HG03460 (cell line): ENCODE results near the gene ANP32E.
"Not testable (repeated sequence)": the region's sequence is repeated elsewhere in the genome, so short reads cannot be mapped to it uniquely, and the experiment has no call there.

Experiments used
- ATAC-seq: cut with Tn5 transposase; IDR thresholded peaks from one replicate; pipeline ENCODE4 v1.9.1; 2021; ENCODE audit not compliant: unreplicated experiment

Gene ANP32E

DNA sequence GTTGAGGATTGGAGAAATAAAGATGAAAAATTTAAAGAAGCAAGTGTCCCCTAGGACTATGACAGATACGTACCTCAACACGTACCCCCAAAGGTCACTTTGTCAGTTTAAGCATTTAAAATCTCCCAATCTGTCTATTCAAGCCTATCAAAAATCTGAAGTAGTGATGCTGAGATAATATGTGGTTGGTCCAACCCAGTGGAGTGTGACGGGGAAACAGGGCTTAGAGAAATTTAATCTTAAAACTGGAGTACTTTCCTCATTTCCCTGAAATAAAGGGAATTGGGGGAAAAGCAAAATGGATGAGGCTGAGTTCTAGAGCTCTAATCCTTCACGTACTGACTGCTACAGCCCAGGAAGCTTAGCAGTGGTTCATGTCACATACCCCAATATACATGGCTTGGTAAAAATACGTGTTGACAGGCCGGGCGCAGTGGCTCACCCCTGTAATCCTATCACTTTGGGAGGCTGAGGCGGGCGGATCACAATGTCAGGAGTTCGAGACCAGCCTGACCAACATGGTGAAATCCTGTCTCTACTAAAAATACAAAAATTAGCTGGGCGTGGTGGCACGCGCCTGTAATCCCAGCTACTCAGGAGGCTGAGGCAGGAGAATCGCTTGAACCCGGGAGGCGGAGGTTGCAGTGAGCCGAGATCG is 21.7 kb downstream of the ANP32E start:
- ATAC-seq, result not testable (repeated sequence)

DNA sequence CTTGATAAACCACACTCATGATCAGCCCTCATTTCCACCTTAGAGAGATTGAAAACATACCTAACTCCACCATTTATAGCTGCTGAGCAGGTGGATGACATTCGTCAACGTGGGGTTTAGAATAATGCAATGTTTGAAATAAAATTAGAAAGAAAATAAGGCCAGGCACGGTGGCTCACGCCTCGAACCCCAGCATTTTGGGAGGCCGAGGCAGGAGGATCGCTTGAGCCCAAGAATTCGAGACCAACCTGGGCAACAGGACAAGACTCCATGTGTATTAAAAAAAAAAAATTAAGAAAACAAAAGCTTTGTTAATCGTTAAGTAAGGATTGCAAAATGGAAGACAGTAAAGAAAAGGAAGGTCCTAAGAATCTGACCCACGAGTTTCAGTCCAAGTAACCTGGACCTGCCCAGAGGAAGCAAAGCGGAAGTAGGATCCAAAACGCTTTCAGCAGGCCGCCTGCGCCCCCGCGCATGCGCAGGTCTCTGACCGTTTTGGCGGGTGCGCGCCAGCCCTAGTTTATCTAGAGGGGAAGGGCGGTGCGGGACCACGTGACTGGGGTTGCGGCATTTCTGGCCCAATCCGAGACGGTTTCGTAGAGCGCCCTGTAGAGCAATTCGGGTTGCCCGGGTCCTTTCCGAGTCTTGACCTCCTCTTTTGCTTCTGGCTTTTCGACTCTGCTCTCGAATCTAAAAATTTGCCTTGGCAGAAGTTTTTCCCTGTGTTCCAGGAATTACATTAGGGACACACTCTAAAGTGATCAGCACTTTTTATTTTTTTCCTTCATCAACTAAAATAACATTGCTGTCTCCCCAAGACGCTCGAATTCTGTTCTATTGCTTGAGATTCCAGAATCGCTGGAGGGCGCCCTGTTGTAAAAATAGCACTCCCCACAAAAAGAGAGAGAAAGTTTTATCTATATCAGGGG is 22.5 kb downstream of the ANP32E start:
- ATAC-seq, result peak; percentile 87

DNA sequence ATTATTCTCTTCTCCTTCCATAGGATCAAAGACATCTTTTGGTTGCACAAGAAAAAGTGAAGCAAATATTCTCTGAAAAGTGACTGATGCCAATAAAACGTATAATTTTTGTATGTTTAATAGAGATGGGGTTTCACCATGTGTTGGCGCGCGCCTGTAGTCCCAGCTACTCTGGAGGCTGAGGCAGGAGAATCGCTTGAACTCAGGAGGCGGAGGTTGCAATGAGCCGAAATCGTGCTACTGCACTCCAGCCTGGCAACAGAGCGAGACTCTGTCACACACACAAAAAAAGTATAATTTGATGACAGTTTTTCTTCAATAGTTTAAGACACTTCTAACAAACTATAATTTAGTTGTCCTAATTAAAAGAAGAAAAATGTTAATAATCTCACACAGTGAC is 23.8 kb downstream of the ANP32E start:
- ATAC-seq, result no peak

DNA sequence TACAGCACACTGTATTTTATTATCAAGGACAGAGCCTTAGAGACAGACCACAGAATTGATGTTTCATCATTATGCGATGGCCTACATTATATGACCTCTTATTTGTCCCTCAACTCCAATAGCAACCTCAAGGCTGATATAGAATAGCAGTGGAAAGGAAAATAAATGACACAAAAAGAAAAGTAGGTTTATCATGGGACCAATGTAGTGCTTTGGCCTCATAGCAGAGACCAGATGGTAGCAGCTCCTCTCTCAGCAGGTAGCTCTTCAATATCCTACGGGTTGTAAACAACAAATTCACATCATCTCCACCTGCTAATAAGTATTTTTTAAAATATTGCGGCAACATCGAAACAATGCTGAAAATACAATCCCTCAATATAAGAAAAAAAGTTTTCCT is 25.2 kb downstream of the ANP32E start:
- ATAC-seq, result no peak

DNA sequence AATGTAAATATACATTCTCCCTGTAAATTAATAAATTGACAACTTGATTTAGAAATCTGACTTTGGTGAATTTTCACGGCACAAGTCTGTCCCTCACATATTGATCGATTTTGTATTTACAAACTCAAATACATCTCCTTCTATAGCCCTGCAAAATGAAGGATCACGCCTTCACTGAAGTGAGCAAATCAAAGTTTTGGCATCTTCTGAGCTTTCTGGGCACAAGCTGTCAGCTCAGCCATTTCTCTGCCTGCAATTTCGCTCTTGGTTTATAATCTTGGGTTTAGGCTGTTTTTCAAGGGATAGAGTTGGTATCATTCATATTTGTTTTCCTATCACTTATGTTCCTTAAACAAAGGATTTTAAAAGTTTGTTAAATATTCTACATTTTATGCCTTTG is 25.8 kb downstream of the ANP32E start:
- ATAC-seq, result no peak

DNA sequence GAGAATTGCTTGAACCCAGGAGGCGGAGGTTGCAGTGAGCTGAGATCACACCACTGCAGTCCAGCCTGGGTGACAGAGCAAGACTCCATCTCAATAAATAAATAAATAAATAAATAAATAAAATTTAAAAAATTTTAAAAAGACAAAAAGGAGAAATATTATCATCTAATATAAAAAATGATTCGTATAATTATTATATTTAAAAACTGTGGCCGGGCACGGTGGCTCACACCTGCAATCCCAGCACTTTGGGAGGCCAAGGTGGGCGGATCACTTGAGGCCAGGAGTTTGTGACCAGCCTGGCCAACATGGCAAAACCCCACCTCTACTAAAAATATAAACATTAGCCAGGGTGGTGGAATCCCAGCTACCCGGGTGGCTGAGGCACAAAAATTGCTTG is 27.5 kb downstream of the ANP32E start:
- ATAC-seq, result not testable (repeated sequence)

DNA sequence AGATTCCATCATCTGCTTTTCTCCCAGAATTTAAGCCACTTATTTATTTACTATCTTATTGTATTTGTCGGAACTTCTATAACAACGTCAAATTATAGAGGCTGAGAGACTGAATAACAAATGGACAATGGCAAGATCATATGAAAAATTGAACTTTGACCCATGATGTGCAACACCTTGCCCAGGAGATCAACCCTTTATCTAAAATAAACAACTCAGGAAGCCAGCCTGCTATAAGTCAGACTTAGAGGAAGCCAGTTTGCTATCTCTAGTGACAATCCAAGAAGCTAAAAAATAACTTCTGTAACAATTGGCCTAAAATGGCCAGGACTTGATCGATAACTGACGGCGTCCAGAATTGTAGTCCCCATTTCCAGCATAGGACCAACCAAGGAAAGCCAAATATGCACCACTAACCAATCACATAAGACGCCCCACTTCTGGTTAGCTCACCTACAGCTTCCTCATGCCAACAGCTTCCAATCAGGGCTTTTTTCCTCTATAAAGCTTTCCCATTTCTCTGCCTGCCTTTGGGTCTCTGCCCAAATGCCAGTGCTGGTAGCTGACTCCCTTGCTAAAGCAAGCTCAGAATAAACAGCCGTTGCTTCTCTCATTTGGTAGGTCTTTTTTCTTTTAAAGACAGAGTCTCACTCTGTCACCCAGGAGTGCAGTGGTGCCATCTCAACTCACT is 28.5 kb downstream of the ANP32E start:
- no peak for ATAC-seq

DNA sequence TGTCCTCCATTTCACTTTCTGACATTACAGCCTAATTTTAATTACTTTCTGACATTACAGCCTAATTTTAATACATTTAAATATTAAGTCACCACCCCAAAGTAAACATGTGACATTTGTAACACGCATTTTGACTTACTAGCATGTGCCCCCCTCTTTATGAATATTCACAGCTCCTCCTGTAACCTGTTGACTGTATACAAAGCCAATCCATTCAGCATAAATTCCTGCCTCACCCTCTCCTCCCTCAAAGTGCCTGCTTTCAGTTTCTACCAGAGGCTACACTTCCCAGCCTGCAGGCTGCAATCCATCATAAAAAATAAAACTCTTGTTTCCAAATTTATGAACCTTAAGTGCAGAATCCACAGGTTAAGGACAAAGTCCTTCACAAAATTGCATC is 39.5 kb downstream of the ANP32E start:
- no peak for ATAC-seq

DNA sequence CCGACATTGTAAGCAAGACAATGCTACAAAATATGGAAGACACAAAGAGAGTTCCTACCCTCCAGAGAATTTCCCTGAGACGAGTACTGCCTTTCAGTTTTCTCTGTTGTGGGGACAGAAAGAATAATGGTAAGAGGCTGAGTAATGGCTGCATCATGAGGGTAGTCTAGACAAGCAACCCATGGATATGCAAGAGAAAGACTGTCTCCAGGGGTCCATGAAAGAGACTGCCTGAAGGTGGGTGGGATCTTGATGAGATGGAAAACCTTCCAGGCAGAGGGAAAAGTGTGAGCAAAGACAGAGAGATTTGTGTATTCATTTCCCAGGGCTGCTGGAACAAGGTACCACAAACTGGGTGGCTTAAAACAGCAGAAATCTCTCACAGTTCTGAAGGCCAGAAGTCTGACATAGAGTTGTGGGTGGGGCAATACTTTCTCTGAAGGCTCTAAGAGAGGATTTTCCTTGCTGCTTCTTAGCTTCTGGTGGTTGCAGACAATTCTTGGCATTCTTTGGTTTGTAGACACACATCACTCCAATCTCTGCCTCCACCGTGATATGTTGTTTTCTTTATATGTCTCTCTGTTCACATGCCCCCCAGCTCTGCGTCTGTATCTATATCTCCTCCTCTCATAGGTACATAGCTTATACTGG is 41.4 kb downstream of the ANP32E start:
- no peak for ATAC-seq

DNA sequence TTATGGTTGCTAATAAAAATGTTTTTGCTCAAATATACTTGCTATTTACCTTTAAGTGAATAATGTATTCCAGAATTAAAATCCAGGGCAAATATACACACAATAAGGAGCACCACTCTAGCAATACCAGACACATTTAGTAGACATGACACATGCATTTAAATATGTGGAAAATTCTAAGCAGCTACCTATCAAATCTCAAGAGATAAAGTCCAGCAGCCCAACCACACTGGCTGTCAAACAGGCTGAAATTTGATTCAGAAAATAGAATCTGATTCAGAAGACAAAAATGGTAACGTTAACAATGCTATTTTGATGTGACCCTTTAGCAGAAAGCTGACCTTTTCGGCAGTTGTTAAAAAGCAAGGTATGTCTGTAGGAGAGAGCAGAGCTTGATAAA is 43.9 kb downstream of the ANP32E start:
- no peak for ATAC-seq

DNA sequence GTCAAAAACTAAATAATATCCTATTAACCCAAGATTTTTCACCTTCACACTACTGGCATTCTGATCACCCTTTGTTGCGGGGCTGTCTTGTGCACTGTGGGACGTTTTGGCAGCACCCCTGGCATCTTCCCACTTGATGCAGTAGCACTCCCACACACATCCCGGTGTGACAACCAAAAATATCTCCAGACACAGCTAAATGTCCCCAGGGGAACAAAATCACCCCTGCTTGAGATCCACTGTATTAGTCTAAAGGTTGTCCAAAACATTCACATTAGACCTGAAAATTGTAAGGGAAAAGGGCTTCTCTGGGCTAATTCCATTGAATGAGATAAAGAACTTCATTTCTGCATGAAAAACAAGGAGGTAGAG is 48.4 kb downstream of the ANP32E start:
- no peak for ATAC-seq

DNA sequence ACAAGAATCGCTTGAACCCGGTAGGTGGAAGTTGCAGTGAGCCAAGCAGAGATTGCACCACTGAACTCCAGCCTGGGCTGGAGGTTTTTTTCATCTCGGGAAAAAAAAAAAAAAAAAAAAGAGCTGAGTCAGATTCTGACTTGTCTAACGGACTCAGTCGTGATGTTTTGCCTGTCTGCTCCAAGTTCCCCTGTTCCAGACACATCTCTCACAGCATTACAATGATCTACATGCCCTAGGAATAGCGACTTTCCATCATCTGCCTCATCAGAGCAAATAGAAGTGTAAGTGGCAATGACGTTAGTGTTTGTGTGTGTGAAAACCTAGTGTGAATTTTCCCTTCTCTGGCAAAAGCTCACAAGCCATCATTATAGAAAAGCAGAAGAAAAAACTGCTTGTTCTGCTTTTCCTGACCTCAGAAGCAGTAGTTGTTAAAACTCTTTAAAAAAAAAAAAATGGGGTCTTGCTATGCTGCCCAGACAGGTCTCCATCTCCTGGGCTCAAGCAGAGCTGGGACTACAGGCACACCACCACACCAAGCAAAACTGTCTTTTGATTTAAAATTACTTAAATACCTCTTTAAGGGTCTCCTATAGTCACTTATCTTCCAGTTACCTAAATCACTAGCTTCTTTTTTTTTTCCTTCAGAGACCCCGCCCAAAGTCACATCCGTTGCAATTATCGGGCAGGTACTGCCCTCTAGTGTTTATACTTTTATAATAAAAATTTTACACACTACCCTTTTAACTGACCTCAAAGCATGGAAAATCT is 48.9 kb downstream of the ANP32E start:
- ATAC-seq, result no peak

DNA sequence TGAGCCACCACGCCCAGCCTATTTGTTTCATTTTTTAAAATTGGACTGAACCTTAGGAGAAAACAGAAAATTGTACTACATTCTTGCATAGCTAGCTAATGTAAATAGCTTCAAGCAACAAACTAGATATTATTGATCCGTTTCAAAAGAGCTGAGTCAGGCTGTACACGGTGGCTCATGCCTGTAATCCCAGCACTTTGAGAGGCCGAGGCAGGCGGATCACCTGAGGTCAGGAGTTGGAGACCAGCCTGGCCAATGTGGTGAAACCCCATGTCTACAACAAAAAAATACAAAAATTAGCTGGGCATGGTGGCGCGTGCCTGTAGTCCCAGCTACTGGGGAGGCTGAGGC is 49.5 kb downstream of the ANP32E start:
- ATAC-seq, result not testable (repeated sequence)

DNA sequence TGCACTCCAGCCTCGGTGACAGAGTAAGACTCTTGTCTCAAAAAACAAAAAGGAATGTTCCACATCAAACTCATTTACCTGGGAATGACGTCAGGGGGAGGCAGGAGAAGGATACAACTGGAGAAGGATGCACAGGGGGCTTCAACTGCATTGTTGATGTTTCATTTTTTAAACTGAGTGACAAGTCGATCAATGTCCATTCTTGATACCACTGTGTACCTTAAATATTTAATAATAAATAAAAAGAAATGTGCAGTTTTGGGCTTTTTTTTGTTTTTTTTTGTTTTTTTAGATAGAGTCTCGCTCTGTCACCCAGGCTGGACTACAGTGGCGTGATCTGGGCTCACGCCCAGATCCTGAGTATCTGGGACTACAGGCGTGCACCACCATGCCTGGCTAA is 50.4 kb downstream of the ANP32E start:
- no peak for ATAC-seq

DNA sequence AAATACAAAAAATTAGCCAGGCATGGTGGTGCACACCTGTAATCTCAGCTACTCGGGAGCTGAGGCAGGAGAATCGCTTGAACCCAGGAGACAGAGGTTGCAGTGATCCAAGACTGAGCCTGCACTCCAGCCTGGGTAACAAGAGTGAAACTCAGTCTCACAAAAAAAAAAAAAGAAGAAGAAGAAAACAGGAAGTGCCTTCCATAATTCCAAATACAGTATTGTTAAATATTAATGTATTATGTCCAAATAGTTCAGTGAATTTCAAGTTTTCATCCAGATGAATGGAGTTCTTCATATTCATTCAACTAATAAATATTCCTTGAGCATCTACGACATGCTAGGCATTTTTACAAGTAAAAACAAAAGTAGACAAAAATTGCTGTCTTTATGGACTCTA is 52.9 kb downstream of the ANP32E start:
- ATAC-seq, result no peak

DNA sequence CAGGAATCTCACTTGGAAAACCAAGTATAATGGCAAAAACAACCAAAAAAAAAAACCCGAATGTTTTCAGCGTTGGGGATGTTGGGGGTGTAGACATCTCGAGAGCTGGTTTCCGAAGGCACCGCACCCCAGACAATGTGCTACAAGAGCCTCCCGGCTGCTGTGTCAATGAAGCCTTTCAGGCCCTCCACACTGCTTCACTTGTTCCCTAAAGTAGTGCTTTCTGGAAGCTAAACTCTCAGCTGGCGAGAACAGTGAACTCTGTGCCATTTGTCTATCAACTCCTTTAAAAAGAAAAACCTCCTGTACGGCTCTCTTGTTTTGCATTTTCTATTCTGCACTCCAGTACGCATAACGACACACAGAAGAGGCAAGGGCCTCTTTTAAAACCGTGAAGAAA is 53.7 kb downstream of the ANP32E start:
- ATAC-seq, result no peak

DNA sequence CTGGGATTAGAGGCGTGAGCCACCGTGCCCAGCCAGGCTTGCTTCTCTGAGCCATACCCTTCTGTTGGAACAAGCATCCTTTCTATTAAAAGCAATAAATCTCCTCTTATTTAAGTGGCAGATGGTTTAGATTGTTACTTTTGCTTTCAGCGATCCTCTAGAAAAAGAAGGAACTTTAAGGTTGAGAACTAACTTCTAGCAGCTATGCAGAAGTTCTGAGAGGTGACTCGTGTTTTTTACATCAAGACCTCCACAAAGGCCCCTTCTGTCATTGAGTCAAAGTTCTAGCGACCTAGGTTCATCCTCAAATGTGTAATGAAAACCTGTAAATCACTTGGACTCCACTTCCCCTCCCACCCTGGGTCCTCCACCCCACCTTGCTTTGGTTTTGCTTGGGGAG is 55.4 kb downstream of the ANP32E start:
- no peak for ATAC-seq

DNA sequence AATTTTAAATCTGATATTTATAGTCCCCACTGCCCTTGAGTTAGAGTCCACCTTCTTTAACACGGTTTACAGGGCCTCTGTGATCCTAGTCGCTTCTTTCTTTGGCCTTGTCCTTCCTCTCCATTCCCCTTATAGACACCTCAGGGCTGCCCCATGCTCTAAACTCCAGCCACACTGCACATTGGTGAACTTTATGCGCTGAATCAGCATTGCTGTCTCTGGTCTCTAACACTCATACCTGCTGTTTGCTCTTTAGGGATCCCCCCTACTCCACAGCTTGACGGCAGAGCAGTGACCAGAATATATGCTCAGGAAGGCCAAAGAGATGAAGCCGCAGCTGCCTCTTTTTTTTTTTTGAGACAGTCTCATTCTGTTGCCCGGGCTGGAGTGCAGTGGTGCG is 56.0 kb downstream of the ANP32E start:
- ATAC-seq, result no peak

DNA sequence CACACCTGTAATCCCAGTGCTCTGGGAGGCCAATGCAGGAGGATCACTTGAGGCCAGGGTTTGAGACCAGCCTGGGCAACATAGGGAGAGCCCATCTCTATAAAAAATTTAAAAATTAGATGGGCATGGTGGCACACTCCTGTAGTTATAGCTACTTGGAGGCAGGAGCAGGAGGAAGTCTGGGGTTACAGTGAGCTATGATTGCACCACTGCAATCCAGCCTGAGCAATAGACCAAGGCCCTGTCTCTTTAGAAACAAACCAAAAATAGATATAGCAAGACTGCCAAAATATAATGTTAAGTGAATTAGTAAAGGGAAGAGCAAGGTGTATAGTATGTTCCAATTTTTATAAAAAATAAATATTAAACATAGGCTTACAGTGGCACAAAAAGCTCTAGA is 57.4 kb downstream of the ANP32E start:
- no peak for ATAC-seq

DNA sequence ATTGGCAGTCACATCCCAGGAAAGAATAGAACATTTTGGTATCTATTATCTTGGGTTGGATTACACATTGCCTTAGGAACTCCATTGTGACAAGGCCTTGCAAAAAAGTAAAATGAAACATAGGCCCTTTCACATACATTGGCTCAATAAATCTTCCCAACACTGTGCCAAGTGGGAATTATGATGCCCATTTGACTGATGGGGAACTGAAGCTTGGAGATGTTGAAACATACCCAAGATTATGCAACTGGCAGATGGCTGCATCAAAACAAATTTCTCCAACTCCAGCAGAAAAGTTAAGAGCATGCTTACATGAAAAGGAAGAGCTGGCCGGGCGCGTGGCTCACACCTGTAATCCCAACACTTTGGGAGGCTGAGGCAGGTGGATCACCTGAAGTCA is 59.3 kb downstream of the ANP32E start:
- no peak for ATAC-seq

DNA sequence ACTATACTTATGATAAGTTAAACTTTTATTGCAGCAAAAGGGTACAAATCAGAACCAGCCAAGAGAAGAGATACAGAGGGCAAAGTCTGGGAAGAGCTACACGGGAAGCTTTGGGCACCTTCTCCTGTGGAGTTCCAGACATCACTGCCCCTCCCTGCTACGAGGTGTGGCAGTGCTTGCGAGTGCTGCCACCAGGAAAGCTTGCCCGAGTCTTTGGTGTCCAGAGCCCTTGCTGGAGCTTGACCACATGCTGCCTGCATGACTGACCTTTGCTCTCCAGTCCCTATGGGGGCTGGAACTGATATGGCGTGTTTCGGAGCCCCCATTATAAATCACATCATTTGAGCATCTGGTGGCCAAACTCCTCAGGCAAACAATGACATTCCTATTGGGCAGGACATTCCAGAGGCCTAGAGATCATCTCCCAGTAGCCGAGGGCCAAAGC is 62.7 kb downstream of the ANP32E start:
- ATAC-seq, result no peak
